HEK293 (cell line): Measurements from ENCODE around the gene GRK5.

ENCODE experiments used
- ZBTB20 ChIP-seq: fragments of 450-650 bp; formaldehyde crosslinking; IDR thresholded peaks from 2 replicates; pipeline ENCODE4 v1.5.1; 2016; ENCODE audit warnings: missing biosample characterization, missing genetic modification characterization
- ZBTB8A ChIP-seq: fragments of 450-650 bp; formaldehyde crosslinking; IDR thresholded peaks from 2 replicates; pipeline ENCODE4 v1.5.1; 2016; ENCODE audit warnings: missing biosample characterization, missing genetic modification characterization
- ZNF221 ChIP-seq: fragments of 450-650 bp; formaldehyde crosslinking; IDR thresholded peaks from 2 replicates; pipeline ENCODE4 v1.5.1; 2017; ENCODE audit warnings: missing biosample characterization, missing genetic modification characterization, borderline replicate concordance
- ZNF223 ChIP-seq: fragments of 450-650 bp; formaldehyde crosslinking; IDR thresholded peaks from 2 replicates; pipeline ENCODE4 v1.5.1; 2016; ENCODE audit warnings: missing biosample characterization, missing genetic modification characterization
- ZNF248 ChIP-seq: fragments of 450-650 bp; formaldehyde crosslinking; IDR thresholded peaks from 2 replicates; pipeline ENCODE4 v1.5.1; 2017; ENCODE audit warnings: missing biosample characterization, missing genetic modification characterization
- ZNF768 ChIP-seq: fragments of 450-650 bp; formaldehyde crosslinking; IDR thresholded peaks from 2 replicates; pipeline ENCODE4 v1.5.1; 2018; ENCODE audit warnings: missing biosample characterization, mild to moderate bottlenecking, missing genetic modification characterization
- TF ChIP-seq, protein P1 (sequence below): fragments of 450-650 bp; formaldehyde crosslinking; IDR thresholded peaks from 2 replicates; pipeline ENCODE4 v1.5.1; 2016; ENCODE audit warnings: missing biosample characterization, missing genetic modification characterization
- TF ChIP-seq, protein P2 (sequence below): fragments of 450-650 bp; formaldehyde crosslinking; IDR thresholded peaks from 2 replicates; pipeline ENCODE4 v1.5.1; 2016; ENCODE audit warnings: missing biosample characterization, missing genetic modification characterization
- TF ChIP-seq, protein P3 (sequence below): fragments of 450-650 bp; formaldehyde crosslinking; IDR thresholded peaks from 2 replicates; pipeline ENCODE4 v1.5.1; 2016; ENCODE audit warnings: missing biosample characterization, missing genetic modification characterization
- TF ChIP-seq, protein P4 (sequence below): fragments of 450-650 bp; formaldehyde crosslinking; IDR thresholded peaks from 2 replicates; pipeline ENCODE4 v1.5.1; 2016; ENCODE audit warnings: missing biosample characterization, missing genetic modification characterization, low read depth
- TF ChIP-seq, protein P5 (sequence below): IDR thresholded peaks from 2 replicates; pipeline ENCODE4 v1.6.1; 2011; ENCODE audit warnings: mild to moderate bottlenecking, low read depth, low read length, borderline replicate concordance

DNA sequence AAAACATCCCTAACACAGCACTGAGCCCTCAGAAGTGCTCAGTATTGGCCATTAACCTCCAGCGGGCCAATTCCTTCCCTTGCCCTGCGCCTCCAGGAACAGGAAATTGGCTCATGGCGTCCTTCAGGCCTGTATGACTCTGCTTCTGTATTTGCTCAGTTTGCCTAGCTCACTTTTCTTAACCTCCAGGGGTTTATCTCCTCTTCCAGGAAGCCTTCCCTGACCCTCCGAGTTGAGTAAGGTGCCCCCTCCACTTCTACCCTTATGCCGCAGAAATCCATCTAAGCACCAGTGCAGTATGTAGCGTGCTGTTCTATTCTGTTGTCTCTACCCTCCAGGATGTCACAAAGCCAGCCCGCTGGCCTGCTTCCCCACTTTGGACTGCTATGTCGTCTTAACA, 40.8 kb upstream of the GRK5 start:
- TF ChIP-seq ZNF223 (tag by site-specific recombination) (no peak), ZNF221 (tag by site-specific recombination) (no peak), ZBTB20 (tag by site-specific recombination) (no peak), ZBTB8A (tag by site-specific recombination) (no peak), ZNF768 (no peak), ZNF248 (no peak)
- TF ChIP-seq, protein P1, sequence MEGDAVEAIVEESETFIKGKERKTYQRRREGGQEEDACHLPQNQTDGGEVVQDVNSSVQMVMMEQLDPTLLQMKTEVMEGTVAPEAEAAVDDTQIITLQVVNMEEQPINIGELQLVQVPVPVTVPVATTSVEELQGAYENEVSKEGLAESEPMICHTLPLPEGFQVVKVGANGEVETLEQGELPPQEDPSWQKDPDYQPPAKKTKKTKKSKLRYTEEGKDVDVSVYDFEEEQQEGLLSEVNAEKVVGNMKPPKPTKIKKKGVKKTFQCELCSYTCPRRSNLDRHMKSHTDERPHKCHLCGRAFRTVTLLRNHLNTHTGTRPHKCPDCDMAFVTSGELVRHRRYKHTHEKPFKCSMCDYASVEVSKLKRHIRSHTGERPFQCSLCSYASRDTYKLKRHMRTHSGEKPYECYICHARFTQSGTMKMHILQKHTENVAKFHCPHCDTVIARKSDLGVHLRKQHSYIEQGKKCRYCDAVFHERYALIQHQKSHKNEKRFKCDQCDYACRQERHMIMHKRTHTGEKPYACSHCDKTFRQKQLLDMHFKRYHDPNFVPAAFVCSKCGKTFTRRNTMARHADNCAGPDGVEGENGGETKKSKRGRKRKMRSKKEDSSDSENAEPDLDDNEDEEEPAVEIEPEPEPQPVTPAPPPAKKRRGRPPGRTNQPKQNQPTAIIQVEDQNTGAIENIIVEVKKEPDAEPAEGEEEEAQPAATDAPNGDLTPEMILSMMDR (tag by site-specific recombination), result no peak
- TF ChIP-seq, protein P2, sequence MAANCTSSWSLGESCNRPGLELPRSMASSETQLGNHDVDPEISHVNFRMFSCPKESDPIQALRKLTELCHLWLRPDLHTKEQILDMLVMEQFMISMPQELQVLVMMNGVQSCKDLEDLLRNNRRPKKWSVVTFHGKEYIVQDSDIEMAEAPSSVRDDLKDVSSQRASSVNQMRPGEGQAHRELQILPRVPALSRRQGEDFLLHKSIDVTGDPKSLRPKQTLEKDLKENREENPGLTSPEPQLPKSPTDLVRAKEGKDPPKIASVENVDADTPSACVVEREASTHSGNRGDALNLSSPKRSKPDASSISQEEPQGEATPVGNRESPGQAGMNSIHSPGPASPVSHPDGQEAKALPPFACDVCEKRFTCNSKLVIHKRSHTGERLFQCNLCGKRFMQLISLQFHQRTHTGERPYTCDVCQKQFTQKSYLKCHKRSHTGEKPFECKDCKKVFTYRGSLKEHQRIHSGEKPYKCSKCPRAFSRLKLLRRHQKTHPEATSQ, result no peak
- TF ChIP-seq, protein P3, sequence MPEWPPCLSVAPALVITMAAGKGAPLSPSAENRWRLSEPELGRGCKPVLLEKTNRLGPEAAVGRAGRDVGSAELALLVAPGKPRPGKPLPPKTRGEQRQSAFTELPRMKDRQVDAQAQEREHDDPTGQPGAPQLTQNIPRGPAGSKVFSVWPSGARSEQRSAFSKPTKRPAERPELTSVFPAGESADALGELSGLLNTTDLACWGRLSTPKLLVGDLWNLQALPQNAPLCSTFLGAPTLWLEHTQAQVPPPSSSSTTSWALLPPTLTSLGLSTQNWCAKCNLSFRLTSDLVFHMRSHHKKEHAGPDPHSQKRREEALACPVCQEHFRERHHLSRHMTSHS (tag by site-specific recombination), result no peak
- TF ChIP-seq, protein P4, sequence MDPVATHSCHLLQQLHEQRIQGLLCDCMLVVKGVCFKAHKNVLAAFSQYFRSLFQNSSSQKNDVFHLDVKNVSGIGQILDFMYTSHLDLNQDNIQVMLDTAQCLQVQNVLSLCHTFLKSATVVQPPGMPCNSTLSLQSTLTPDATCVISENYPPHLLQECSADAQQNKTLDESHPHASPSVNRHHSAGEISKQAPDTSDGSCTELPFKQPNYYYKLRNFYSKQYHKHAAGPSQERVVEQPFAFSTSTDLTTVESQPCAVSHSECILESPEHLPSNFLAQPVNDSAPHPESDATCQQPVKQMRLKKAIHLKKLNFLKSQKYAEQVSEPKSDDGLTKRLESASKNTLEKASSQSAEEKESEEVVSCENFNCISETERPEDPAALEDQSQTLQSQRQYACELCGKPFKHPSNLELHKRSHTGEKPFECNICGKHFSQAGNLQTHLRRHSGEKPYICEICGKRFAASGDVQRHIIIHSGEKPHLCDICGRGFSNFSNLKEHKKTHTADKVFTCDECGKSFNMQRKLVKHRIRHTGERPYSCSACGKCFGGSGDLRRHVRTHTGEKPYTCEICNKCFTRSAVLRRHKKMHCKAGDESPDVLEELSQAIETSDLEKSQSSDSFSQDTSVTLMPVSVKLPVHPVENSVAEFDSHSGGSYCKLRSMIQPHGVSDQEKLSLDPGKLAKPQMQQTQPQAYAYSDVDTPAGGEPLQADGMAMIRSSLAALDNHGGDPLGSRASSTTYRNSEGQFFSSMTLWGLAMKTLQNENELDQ (tag by site-specific recombination), result no peak
- TF ChIP-seq, protein P5, sequence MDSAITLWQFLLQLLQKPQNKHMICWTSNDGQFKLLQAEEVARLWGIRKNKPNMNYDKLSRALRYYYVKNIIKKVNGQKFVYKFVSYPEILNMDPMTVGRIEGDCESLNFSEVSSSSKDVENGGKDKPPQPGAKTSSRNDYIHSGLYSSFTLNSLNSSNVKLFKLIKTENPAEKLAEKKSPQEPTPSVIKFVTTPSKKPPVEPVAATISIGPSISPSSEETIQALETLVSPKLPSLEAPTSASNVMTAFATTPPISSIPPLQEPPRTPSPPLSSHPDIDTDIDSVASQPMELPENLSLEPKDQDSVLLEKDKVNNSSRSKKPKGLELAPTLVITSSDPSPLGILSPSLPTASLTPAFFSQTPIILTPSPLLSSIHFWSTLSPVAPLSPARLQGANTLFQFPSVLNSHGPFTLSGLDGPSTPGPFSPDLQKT, result no peak
